H1 (cell line): ENCODE data around the gene CHODL. TPM values are rescaled to one million over a fixed set of nuclear protein-coding genes. Genes with fewer than 3 reads are reported as not detected.

ENCODE experiments used
- CTBP2 ChIP-seq: IDR thresholded peaks from 2 replicates; pipeline ENCODE4 v1.7.0; 2011; ENCODE audit warnings: borderline replicate concordance, mild to moderate bottlenecking, moderate library complexity, mixed read lengths, low read length; ENCODE audit not compliant: insufficient read depth, insufficient read length
- KDM1A ChIP-seq: fragments of 200-600, 300-600 bp; sonication (generic); IDR thresholded peaks from 2 replicates; pipeline ENCODE4 v1.7.1; 2016; ENCODE audit warnings: mild to moderate bottlenecking, low read length, borderline replicate concordance
- TEAD4 ChIP-seq: IDR thresholded peaks from 2 replicates; pipeline ENCODE4 v1.6.1; 2012; ENCODE audit warnings: low read depth, low read length, inconsistent platforms, mixed read lengths
- polyA plus RNA-seq, 7 experiments: library from polyadenylated mRNA; depleted of rRNA in 3 of 7; stranded (reverse) in 5 of 7; unstranded in 2 of 7; fragments of >200 nt in 5 of 7; fragments of 200-250 nt in 2 of 7; gene quantifications; 1 replicate in 5 of 7; 2 replicates in 1 of 7; 4 replicates in 1 of 7; pipeline versions ENCODE4 v1.2.1 to v1.2.3, GENCODE V29; 2011 to 2013; ENCODE audit warnings: missing spikeins in 2 of 7, mixed read lengths in 2 of 7
- total RNA-seq: library from RNA; stranded (reverse); fragmentation: NEBNext Ultra II Directional; extraction: Animal tissue kit (Norgen Biotek cat#: 25700); gene quantifications from 2 replicates; pipeline ENCODE4 v1.2.1, GENCODE V29; 2021

CHODL gene
- total and polyA plus RNA-seq, 2 of the 8 experiments (the other 6 are each of a cell fraction or from before 2014, with no cell fraction given), result 0.39 to 0.82 TPM

DNA sequence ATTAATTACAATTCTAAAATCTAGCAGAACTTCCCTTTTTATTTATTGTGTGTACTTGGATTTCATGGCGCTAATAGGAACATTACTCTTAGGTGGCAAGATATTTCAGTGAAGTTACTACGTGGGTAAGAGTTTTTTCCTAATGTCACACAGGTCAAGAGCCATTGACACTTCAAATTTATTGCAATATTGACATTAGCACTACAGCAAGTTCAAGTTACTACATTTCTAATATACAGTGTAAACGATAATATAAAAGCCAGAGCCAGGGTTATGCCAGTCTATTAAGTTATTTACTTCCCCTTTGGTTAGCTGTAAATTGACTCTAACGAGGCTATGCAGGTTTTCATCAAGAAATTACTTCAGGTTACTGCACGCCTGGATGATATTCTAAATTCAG, 29.7 kb downstream of the CHODL start (continued):
- TF ChIP-seq TEAD4, result no peak
- TF ChIP-seq KDM1A, result no peak
- no peak for TF ChIP-seq CTBP2
